Sciatic nerve (tissue), 2 donors: ENCODE measurements around the gene FAM47E. TPM values are rescaled to one million over a fixed set of nuclear protein-coding genes. Genes with fewer than 3 reads are reported as not detected.
"Not testable (repeated sequence)": the region's sequence is repeated elsewhere in the genome, so short reads cannot be mapped to it uniquely, and the experiment has no call there.

Experiments
- ATAC-seq: fragments of 200-7000 bp; cut with Tn5 transposase; one replicate; pipeline ENCODE4 v1.9.1; 2020; ENCODE audit warnings: mild to moderate bottlenecking, moderate library complexity
- DNase-seq: peaks from one replicate; pipeline ENCODE4 v3.0.0-alpha.2; 2020; ENCODE audit warnings: low spot score
- intact Hi-C: fragments of 100-400 bp; cut with DNase I; formaldehyde crosslinking; loops from one replicate; pipeline ENCODE4 v1.14.2; 2022
- total RNA-seq: library from RNA; stranded (reverse); fragmentation: NEBNext Ultra II Directional; extraction: Animal tissue kit (Norgen Biotek cat#: 25700); gene quantifications from one replicate; pipeline ENCODE4 v1.2.1, GENCODE V29; 2021
- donor health status: DM: no; HTN: no; CAD: no.
- donor health status: DM: no; HTN: no; CAD: no.

FAM47E gene
- total RNA-seq, 1 donor from 2014 or later, result 2.5 TPM

DNA sequence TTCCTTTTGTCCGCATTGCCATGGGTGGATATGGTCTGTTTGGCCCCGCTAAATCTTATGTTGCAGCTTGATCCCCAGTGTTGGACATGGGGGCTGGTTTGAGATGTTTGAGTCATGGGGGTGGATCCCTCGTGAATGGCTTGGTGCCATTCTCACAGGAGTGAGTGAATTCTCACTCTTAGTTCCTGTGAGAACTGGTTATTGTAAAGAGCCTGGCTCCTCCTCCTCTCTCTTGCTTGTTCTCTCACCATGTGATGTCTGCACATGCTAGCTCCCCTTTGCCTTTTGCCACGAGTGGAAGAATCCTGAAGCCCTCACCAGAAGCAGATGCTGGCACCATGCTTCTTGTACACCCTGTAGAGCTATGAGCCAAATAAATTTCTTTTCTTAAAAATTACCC is 32.4 kb downstream of the FAM47E start:
- DNase-seq, result no peak
- intact Hi-C loops, result no loop called here
- ATAC-seq, result no peak

DNA sequence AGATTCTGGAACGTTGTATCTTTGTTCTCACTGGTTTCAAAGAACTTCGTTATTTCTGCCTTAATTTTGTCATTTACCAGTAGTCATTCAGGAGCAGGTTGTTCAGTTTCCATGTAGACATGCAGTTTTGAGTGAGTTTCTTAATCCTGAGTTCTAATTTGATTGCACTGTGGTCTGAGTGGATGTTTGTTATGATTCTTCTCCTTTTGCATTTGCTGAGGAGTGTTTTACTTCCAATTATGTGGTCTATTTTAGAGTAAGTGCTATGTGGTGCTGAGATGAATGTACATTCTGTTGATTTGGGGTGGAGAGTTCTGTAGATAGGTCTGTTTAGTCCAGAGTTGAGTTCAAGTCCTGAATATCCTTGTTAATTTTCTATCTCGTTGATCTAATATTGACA is 36.3 kb downstream of the FAM47E start:
- ATAC-seq, intact Hi-C loops, DNase-seq: not testable (repeated sequence)

DNA sequence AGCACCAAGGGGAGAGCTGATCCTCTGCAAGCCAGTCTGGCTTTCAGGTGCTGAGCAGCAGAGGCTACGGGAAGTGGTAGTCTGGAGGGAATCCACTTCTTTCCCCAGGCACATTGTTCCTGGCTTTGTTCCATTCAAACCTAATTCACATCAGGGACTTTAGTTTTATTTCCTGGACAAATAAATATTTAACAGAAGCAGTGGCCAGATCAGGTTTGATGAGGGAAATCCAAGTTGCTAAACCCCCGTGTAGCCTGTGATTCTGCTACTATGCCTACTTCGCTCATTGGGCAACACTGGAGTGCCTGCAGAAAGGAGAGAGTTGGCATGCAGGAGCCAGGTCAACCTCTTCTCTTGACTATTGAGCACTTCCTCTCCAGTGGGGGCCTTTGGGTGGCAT is 41.2 kb downstream of the FAM47E start:
- ATAC-seq (no peak), DNase-seq (no peak)
- intact Hi-C loops, result no loop called here

DNA sequence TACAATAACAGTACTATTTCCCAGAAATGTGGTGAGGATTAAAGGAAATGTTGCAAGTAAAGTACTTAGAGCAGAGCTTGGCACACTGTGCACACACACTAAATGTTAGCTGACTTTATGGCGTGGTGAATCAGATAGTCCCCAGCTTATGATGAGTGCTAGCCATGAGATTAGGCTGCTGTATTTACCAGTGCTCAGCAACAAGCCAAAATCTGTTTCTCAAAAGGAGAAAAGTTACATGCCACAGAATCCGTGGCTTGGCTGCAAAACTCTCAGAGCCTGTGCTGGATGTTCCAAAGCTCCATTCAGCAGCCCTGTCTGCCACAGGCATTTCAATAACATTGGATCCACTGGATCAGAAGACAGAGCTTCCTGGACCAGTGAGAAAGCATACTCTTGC is 42.3 kb downstream of the FAM47E start:
- DNase-seq (no peak), ATAC-seq (peak; percentile 68)
- intact Hi-C loops, result no loop called here

DNA sequence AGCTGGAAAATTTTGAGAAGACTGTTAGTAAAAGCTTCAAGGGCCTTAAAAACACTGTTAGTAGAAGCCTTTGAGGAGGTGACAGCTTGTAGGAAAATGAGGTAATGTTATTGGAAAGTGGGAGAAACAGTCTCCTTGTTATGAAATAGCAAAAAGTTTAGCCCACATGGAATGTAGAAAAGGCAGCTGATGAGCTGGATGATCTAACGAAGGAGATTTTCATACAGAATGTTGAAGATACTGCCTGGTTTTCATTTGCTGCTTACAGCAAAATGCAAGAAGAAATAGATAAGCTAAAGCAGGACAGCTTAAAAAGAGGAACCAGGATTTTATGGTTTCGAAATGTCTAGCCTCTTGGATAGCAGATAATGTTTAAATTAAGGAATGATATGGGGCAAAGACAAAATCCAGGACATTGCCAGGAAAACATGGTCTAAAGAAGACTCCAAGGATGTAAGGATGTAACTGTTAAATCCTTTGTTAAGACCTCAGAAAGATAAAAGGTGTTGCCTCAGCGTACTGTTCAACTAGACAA is 44.8 kb downstream of the FAM47E start:
- DNase-seq (no peak), ATAC-seq (no peak)
- intact Hi-C loops, result no loop called here

DNA sequence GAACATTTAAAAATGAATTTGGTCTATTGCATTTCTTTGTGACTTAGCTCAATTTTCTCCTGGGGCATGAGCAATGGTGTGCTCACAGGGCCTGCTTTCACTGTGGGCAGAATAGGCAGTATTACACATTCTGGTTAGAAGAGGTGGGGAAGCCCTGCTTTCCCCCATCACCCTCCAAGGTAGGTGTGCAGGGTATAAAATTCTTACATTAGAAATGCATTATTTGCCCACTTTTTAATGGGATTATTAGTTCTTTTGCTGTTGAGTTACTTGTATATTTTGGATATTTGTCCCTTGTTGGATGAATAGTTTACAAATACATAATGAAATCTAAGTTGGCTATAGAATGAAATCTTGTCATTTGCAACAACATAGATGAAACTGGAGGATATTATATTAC is 46.7 kb downstream of the FAM47E start:
- ATAC-seq (no peak), DNase-seq (no peak)
- intact Hi-C loops, result no loop called here

DNA sequence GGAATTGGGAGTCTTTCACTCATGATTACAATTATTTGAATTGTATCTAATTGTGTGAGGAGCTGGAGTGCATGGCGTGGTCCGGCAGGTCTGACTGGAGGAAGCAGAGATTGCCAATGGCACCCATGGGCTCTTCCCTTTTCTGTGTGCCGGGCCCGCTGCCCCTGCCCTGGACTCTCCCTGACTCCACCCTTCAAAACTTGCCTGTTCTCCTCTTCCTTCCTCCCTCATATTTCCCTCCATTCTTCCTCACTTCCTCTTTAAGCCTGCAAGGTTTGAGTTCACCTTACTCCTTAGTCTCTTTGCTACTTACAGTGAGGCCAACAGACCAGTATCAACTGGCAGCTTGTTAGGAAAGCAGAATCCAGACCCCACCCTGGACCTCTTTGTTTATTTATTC is 48.5 kb downstream of the FAM47E start:
- ATAC-seq (no peak), DNase-seq (no peak)
- intact Hi-C loops, result no loop called here

DNA sequence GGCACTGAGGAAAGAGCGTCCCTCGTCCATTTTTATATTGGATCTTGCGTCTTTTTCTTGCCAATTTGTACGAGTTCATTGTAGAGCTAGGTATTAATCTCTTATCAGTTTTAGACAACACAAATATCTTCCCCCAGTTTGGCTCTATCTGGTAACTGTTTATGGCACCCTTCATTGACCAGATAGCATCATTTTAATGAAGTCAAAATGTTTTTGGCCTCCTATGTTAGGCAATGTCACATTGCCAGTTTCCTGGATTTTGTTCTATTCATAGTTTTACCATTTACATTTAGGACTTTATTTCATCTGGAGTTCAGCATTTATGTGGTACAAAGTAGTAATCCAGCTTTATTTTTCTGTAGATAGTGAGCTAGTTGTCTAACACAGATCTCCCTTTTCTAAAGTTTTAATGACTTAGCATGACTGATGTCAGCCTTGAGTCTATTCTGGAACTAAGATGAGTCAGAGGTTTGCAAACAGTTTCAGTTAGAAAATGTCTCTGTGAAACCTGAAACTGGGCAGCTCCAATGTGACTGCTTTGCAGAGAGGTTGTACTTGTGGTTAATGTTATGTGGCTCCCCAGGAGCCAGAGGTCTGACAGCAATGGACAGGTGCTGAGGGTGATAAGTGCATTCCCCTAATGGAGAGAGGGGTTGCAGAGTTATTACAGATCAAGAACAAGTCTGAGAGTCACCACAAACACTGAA is 49.7 kb downstream of the FAM47E start:
- intact Hi-C loops, result no loop called here
- DNase-seq (no peak), ATAC-seq (no peak)

DNA sequence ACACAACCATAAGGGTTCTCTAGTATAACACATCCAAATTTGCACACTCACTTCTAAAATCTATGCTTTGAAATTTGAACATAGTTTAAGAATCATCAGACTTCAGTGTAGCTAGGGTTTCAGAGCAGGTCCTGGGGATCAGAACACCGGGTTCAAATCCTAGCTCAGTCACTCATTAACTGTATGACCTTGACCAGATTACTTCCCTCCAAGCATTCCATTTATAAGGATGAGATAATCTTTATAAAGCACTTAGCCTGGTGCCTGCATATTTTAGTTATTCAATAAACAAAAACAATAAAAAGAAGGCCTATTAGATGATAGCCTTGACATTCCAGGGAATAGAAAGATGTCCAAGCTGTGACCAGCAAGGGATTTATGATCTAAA is 50.2 kb downstream of the FAM47E start:
- DNase-seq, result no peak
- no peak for ATAC-seq
- intact Hi-C loops, result no loop called here

DNA sequence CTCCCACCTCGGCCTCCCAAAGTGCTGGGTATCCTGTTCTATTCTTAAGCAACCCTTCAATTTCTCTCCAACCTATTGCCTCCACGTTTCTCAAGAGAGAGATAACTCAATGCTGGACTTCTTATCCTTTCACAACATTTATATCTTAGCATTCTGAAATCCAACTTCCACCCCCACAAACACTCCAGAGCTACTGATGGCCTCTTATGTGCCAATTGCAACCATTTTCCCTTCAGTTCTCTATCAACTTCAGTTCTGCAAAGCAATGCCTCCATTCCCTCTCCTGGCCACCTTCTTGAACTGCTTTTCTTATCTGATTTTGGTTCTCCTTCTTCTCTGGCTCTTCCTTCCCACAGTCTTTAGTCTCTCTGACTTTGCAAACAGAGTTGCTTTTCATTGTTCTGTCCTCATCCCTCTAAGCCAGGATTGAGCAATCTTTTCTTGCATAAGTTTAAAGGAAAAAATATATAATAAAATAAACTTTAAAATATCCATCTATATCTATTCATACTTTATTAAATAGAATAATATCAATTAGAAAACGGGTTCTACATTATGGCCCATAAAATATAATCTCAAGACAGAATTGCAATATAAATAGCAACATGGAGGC is 51.4 kb downstream of the FAM47E start:
- ATAC-seq, result no peak
- no peak for DNase-seq
- intact Hi-C loops, result no loop called here

DNA sequence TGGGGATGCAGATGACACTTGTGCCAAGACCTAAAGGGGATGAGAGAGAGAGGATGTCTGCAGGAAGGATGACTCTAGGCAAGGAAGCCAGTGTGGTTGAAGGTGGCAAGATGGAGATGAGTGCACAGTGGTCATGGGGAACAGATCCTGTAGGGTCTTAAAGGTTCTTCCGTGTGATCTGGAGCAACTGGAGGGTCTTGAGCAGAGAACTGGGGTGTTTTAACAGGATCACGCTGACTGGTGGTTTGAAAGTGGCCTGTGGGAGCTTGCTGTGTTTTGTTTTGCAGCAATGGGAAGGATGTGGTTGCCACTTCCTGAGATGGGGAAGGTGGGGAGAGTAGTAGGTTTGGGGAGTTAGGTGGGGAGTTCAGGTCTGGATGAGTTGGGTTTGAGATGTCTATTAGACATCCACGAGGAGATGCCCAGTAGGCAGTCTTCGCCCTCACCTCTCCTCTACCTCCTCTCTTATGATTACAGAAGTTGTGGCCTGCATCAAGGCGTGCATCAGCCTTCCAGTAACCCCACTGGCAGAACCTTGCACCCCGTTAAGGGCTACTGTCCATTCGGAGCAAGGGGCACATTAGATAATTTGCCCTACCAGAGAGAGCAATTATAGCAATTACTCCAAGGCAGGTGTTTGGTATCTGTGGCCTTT is 53.6 kb downstream of the FAM47E start:
- intact Hi-C loops, result no loop called here
- ATAC-seq, result no peak
- no peak for DNase-seq

DNA sequence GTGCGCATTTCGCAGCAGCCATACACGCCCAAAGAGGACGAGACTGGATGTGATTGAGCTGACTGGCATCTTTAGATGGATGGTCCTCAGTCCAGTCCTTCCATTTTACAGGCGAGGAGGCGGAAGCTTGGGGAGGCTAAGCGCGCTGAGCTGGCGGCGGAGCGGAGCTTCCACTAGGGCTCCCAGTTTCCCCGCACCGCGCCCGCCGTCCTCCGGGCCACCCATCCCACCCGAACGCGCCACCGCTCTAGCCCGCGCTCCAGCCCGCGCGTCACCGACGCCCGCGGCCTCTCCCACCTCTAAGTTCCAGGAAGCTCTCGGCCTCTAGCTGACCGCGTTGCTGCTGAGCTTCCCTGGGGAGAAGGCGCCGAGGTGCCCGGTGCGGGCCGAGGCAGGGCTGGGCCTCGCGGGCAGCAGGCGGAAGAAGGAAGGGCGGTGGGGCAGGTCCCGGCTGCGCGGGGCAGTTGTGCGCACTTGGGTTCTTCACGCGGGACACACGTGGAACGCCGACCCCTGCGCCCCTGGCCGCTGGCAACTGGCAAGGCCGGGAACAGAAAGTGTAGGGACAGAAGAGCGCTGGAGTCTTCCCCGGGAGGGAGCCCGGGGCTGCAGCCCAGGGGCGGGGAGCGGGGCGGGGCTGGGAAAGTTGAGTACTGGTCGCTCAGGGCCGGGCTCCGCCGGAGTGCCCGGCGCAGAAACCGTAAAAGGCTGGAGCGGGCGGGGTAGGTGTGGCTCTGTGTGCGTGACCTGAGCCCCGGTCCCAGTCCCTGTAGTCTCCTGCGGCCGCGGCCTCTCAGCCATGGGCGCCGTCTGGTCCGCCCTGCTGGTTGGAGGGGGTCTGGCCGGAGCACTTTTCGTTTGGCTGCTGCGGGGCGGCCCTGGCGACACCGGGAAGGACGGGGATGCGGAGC is 54.7 kb downstream of the FAM47E start, which contains the start of gene STBD1:
Gene STBD1, plus strand, starts transcription at position 763 of the 911 bp plus-strand sequence. Its CDS starts 37 bp downstream, at position 800.
- DNase-seq (peak; percentile 81), ATAC-seq (peak; percentile 89)
- intact Hi-C loops, result no loop called here

DNA sequence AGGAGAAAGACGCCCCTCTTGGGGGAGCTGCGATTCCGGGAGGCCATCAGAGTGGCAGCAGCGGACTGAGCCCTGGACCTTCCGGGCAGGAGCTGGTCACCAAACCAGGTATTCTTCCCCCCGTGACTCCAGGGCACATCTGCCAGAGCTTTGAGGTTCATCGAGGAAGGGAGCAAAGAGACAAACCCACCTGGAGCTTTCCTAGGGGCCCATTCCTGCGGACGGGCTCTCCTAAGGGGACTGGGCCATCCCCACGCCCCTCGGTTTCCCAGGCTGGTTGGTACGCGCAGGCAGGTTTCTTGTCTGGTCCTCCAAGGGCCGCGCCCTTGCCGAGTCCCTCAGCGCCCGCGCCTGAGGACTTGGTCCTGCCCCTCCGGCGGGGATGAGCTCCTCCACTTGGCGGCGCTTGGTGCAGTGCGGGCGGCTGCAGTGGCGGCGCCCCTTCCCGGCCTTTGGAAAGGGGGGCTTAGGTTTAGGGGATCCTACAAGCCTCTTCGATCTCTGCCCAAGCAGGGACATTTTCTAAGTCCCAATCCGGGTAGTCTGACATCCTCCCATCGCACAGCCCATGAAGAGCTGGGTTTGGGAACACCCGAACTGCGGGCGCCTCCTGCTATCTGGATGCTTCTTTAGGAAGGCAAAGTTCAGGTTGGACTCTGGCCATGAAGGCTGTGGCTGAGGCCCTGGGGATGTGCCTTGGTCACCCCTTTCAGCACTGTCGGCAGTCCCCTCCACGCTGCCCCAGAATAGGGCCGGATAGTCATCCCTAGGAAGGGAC is 55.5 kb downstream of the FAM47E start:
- DNase-seq, result peak; percentile 72
- intact Hi-C loops, result no loop called here
- ATAC-seq, result peak; percentile 72

DNA sequence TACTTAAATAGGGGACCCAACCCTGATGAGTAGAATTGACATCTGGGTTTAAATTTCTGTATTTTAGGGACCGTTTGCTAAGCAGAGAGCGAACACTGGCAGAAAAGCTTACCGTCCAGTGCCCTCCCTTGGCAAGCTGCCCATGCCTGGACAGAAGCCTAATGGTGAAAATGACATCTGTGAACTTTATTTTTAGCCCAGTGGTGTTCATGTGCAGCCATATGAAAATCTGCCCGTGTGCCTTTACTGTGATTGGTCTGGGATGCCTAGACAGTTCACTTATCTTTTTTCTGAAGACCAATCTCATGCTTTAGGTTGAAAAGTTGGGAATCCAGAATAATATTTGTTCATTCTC is 56.1 kb downstream of the FAM47E start:
- intact Hi-C loops, result no loop called here
- DNase-seq (no peak), ATAC-seq (no peak)

DNA sequence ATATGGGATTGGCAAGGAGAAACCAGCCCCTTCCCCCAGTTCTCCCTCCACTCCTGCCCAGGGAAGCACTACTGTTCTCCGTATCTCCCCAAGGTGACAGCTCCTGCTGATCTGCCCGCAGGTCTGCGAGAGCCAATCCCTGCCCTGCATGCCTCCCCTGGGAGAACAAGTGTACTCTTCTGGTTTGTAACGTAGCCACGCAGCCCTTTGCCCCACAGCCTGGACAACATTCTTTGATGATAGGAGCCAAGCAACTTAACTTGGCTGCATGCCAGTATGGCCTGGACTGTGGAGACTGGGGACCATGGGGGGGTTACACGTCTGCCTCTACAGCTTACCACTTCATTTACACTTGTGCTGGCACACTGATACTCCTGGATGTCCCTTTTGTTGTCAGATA is 57.0 kb downstream of the FAM47E start:
- intact Hi-C loops, result no loop called here
- DNase-seq (no peak), ATAC-seq (no peak)

DNA sequence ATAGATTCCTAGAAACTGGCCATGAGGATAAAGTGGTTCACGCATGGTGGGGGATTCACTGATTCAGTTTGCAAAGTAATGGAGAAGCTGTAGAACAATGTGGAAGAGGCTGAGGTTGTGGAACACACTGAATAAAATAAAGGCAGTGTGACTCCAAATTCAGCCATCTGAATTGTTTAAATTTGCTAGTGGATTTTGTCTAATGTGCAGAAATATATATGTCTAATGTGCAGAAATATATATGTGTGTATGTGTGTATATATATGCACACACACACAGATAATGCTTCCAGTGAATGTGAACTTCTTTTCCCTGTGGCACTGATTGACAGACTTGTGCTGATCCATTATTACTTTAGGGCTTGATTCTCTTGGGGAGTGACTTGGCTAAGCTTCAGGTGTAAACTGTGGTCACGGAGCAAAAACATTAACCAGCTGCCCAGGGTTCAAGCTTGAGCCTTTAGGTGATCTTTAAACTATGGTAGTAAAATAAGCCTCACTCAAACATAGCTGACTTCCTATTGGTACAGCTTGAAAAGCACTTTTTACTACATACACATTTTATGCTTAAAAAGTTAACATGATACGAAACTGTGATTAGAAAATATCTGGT is 58.5 kb downstream of the FAM47E start:
- ATAC-seq, result no peak
- no peak for DNase-seq
- intact Hi-C loops, result no loop called here

DNA sequence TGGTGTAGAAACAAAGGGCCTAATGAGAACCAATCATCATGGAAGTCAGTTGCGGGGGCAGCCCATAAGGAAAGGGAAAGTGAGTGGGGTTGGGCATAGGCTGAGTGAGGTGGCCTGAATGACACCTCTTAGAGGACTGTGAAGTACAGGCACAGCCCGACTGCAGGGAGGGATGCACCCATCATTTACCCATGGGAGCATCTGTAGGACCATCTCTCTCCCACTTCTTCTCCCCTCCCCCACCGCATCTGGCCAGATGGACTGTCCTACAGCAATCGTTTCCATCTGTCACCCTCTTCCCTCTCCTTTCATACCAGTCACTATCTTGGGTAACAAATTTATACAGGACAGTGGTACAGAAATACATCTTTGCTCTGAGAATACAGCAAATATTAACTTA is 59.2 kb downstream of the FAM47E start:
- ATAC-seq (no peak), DNase-seq (no peak)
- intact Hi-C loops, result no loop called here

DNA sequence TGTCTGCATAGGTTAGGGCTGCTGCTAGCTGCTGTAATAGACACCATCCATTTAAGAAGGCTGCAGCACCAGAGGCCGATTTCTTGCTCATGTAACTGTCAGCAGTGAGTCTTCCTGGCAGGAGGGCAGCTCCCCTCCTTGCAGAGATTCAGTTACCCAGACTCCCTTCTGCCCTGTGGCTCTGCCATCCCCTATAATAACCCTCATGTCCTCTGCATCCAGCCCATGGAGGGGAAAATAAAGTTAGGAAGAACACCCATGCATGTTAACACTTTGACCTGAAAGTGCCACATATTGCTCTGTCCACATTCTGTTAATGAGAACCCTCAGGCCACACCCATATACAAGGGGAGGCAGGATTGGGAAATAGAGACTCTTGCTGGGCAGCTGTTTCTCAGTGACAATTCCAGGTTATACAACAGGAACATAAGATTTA is 60.4 kb downstream of the FAM47E start:
- intact Hi-C loops, result no loop called here
- DNase-seq, result no peak
- ATAC-seq, result no peak
